A549 (cell line): ENCODE data around the gene FAM163B.

Experiments used
- CBX8 ChIP-seq: fragments of 200-600 bp; sonication (generic); IDR thresholded peaks from 2 replicates; pipeline ENCODE4 v1.6.1; 2016
- ESRRA ChIP-seq: fragments of 150-350 bp; IDR thresholded peaks from 2 replicates; pipeline ENCODE4 v1.6.1; 2014; ENCODE audit warnings: mild to moderate bottlenecking, low read length, borderline replicate concordance
- GATA3 ChIP-seq: IDR thresholded peaks from 2 replicates; pipeline ENCODE4 v1.6.1; 2012; ENCODE audit warnings: borderline replicate concordance
- HOXA7 ChIP-seq: fragments of 250-450 bp; sonication (Bioruptor Pico); IDR thresholded peaks from 2 replicates; pipeline ENCODE4 v1.5.0; 2020; ENCODE audit warnings: mild to moderate bottlenecking, moderate library complexity
- KDM1A ChIP-seq: fragments of 200-600 bp; sonication (generic); IDR thresholded peaks from 2 replicates; pipeline ENCODE4 v1.6.1; 2016; ENCODE audit warnings: low read depth, mild to moderate bottlenecking
- MAX ChIP-seq: IDR thresholded peaks from 2 replicates; pipeline ENCODE4 v1.6.1; 2012
- RAD21 ChIP-seq, 2 experiments: fragments of >200 bp in 1 of 2; sonication (Bioruptor Twin) in 1 of 2; formaldehyde crosslinking in 1 of 2; IDR thresholded peaks in 1 of 2; conservative IDR thresholded peaks in 1 of 2; 2 replicates in 1 of 2; 3 replicates in 1 of 2; pipeline ENCODE4 v1.6.1; 2012 to 2018; ENCODE audit warnings: inconsistent platforms in 1 of 2
- RCOR1 ChIP-seq: fragments of 150-350 bp; IDR thresholded peaks from 2 replicates; pipeline ENCODE4 v1.6.1; 2014; ENCODE audit warnings: antibody characterized with exemption, low read length, low read depth
- SREBF2 ChIP-seq: fragments of 450-650 bp; IDR thresholded peaks from 2 replicates; pipeline ENCODE4 v1.6.1; 2014; ENCODE audit warnings: mild to moderate bottlenecking, moderate library complexity
- ZC3H11A ChIP-seq: fragments of 450-650 bp; IDR thresholded peaks from 2 replicates; pipeline ENCODE4 v1.6.1; 2014; ENCODE audit warnings: antibody characterized with exemption, mild to moderate bottlenecking
- ZFP36 ChIP-seq: fragments of 450-650 bp; IDR thresholded peaks from 2 replicates; pipeline ENCODE4 v1.6.1; 2014; ENCODE audit warnings: borderline replicate concordance; ENCODE audit not compliant: partially characterized antibody
- TF ChIP-seq, protein P1 (sequence below): fragments of >200 bp; sonication (Bioruptor Twin); formaldehyde crosslinking; IDR thresholded peaks from 3 replicates; pipeline ENCODE4 v1.5.1; 2016
- TF ChIP-seq, protein P2 (sequence below): fragments of 150-350 bp; IDR thresholded peaks from 2 replicates; pipeline ENCODE4 v1.6.1; 2014; ENCODE audit warnings: low read depth, mild to moderate bottlenecking, low read length

DNA sequence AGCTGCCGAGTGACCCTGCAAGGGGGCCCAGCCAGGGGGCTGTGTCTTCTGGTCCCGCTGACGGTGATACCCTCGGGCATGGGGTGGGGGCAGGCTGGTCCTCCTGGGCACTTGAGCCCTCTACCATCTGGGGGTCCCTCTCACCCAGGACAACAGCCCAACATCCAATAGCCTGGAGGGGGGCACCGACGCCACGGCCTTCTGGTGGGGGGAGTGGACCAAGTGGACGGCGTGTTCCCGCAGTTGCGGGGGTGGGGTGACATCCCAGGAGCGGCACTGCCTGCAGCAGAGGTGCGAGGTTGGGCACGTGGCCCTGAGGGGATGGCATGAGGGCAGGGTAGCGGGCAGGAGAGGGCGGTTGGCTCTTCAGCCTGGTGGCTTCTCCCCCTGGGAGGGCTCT is 71.9 kb downstream of the FAM163B start:
- TF ChIP-seq, protein P1, sequence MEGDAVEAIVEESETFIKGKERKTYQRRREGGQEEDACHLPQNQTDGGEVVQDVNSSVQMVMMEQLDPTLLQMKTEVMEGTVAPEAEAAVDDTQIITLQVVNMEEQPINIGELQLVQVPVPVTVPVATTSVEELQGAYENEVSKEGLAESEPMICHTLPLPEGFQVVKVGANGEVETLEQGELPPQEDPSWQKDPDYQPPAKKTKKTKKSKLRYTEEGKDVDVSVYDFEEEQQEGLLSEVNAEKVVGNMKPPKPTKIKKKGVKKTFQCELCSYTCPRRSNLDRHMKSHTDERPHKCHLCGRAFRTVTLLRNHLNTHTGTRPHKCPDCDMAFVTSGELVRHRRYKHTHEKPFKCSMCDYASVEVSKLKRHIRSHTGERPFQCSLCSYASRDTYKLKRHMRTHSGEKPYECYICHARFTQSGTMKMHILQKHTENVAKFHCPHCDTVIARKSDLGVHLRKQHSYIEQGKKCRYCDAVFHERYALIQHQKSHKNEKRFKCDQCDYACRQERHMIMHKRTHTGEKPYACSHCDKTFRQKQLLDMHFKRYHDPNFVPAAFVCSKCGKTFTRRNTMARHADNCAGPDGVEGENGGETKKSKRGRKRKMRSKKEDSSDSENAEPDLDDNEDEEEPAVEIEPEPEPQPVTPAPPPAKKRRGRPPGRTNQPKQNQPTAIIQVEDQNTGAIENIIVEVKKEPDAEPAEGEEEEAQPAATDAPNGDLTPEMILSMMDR, result no peak
- TF ChIP-seq MAX (no peak), CBX8 (no peak), ZC3H11A (no peak), GATA3 (no peak), RCOR1 (no peak), ZFP36 (no peak), RAD21 (conservative IDR thresholded peaks at IDR 0.05 in 1 of 2, IDR thresholded peaks at IDR 0.05 in 1 of 2) (no peak), SREBF2 (no peak), HOXA7 (CRISPR knock-in tag) (no peak), ESRRA (no peak), KDM1A (no peak)
- TF ChIP-seq, protein P2, sequence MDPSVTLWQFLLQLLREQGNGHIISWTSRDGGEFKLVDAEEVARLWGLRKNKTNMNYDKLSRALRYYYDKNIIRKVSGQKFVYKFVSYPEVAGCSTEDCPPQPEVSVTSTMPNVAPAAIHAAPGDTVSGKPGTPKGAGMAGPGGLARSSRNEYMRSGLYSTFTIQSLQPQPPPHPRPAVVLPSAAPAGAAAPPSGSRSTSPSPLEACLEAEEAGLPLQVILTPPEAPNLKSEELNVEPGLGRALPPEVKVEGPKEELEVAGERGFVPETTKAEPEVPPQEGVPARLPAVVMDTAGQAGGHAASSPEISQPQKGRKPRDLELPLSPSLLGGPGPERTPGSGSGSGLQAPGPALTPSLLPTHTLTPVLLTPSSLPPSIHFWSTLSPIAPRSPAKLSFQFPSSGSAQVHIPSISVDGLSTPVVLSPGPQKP, result no peak
